HG03095 (cell line): ENCODE data around the gene CLK2.
A peak's percentile ranks its signal among the peaks of the same experiment; 100 is the strongest.

Experiments used
- ATAC-seq: cut with Tn5 transposase; IDR thresholded peaks from one replicate; pipeline ENCODE4 v1.9.1; 2021; ENCODE audit warnings: moderate library complexity; ENCODE audit not compliant: unreplicated experiment

CLK2 gene

DNA sequence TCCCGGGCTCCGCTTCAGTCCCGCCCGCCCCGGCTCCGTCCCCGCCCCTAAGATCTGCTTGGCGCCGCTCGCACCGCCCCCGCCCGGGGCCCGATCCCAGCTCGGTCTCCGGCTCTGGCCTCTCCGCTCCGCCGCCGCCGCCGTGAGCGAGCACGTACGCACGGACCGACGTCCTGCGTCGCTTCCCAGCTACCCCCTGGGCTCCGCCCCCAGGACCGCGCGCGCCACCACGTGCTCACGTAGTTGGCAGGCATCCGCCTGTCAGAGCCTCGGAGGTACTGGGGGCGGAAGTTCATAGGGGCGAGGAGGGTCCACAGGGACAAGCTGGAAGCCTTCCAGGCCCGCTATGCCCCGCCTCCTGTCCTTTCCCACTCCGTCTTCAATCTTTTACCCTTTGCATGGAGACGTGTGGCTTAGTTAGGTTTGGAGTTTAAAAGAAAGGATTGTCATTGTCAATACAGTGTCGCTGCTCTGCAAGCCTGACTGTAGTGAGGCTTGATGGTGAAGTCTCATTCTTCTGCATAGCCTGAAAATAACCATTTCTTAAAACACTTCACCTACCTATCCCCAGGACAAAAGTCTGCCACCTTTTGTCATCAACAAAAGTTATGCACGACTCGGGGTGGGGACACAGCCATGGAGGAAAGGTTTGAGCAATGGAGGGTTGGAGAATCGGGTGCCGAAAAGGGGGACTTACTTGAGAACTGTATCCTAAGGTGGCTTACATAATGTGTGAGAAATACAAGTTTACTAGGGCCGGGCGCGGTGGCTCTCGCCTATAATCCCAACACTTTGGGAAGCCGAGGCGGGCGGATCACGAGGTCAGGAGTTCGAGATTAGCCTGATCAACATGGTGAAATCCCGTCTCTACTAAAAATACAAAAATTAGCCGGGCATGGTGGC, at the start of gene CLK2:
TSS of gene CLK2 (minus strand) at position 162 of the 903 bp plus-strand sequence. CDS start 2,527 bp downstream, outside the sequence.
- ATAC-seq, result peak; percentile 74

DNA sequence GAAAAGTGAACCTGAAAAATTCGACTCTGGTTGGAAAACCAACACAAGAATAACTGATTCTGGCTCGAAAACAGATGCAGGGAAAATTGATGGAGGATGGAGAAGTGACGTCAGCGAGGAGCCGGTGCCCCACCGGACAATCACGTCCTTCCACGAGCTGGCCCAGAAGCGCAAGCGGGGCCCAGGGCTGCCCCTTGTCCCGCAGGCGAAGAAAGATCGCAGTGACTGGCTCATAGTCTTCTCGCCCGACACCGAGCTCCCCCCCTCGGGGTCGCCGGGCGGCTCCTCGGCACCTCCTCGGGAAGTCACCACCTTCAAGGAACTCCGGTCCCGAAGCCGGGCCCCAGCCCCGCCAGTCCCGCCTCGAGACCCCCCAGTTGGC, 49.3 kb upstream of the CLK2 start:
- peak; percentile 1 for ATAC-seq

DNA sequence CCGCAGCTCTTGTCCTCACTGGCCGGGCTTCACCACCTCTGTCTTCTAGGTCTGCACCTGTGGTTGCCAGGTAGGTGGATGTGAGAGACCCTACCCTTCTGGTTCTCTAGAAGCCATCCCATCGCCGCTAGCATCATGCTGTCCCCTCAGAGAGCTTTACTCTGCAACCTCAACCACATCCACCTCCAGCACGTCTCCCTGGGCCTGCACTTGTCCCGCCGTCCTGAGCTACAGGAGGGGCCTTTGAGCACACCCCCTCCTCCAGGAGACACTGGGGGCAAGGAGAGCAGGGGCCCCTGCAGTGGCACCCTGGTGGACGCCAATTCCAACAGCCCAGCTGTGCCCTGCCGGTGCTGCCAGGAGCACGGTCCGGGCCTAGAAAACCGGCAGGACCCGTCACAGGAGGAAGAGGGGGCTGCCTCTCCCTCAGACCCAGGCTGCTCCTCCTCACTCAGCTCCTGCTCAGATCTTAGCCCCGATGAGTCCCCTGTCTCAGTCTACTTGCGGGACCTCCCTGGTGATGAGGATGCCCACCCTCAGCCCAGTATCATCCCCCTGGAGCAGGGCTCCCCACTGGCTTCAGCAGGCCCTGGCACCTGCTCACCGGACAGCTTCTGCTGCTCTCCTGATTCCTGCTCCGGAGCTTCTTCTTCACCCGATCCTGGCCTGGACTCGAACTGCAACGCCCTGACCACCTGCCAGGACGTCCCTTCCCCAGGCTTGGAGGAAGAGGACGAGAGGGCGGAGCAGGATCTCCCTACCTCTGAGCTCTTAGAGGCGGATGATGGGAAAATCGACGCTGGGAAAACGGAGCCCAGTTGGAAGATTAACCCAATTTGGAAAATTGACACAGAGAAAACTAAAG, 48.6 kb upstream of the CLK2 start:
- ATAC-seq, result no peak

DNA sequence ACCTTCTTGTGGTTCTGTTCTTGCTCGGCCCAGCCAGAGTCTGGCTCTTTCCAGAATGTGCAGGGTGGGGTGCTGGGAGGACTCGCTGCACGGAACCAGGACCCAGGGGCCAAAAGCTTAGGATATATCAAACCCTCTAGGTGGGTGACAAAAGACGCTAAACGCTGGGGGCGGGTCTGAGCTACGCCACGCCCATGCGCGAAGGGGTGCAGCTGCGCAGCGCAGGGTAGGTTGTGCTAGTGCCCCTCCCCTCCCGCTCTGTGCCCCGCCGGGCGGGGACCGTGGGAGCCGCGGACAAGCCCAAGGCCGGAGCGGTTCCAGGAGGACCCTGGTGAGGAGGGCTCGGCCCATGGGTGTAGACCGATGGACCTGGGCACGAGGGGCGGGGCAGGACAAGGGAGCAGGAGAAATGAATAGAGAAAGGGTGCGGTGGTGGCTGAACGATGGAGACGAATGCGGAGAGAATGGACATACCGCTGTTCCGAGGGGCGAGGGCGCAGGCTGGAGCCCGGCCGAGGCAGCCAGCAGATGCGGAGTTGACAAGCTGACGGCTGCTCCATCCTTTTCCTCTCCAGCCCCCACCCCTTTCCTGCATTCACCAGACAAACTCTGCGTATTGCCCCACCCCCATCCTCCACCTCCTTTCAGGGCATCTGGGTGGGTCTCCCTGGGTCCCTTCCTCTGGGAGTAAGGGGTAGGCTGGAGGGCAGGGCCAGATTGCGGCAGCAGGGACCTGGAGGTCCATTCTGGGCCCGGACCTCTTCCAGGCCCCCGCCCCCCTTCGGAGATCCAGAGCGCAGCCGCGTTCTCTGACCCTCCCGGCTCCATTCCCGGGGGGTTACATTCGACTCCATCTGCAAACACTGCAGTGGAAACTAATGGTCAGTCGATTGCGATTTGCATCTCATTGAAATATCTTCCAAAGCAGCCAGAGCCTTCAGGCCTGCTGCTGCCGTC, 47.6 kb upstream of the CLK2 start, which contains the start of gene RUSC1:
TSS of gene RUSC1 (plus strand) at position 234 of the 957 bp plus-strand sequence. CDS start 880 bp downstream, outside the sequence.
- ATAC-seq, result no peak

DNA sequence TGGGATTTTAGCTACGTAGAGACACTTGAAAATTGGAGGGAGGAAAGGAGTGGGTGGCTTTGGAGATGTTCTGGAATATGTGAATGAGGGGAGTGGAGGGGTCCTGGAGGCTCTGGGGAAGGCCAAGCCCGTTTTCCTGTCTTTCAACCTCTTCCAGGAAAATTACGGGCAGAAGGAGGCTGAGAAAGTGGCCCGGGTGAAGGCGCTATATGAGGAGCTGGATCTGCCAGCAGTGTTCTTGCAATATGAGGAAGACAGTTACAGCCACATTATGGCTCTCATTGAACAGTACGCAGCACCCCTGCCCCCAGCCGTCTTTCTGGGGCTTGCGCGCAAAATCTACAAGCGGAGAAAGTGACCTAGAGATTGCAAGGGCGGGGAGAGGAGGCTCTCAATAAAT, 46.9 kb upstream of the CLK2 start:
- no peak for ATAC-seq

- ATAC-seq, result no peak
Observed at GRCh38 chr1:155319536-155319935, 46.2 kb upstream of the CLK2 start.

DNA sequence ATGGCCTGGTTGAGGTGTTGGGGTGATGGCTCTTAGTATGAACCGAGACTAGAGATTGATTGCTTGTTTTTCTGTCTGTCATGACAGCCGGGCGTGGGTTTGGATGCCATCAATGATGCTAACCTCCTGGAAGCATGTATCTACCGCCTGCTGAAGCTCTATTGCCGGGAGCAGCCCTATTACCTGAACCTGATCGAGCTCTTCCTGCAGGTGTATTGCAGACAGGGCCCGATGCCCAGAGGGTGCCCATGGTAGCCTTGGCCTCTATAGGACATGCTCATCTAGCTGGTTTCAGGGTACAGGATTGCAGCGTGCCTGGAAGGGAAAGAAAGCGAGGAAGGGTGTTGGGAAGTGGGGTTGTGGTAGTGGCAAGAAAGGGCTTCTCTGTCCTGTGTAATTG, 44.8 kb upstream of the CLK2 start:
- ATAC-seq, result no peak

- no peak for ATAC-seq
Observed at GRCh38 chr1:155316922-155317321, 43.6 kb upstream of the CLK2 start.

- no peak for ATAC-seq
Observed at GRCh38 chr1:155313261-155313660, 40.0 kb upstream of the CLK2 start.

DNA sequence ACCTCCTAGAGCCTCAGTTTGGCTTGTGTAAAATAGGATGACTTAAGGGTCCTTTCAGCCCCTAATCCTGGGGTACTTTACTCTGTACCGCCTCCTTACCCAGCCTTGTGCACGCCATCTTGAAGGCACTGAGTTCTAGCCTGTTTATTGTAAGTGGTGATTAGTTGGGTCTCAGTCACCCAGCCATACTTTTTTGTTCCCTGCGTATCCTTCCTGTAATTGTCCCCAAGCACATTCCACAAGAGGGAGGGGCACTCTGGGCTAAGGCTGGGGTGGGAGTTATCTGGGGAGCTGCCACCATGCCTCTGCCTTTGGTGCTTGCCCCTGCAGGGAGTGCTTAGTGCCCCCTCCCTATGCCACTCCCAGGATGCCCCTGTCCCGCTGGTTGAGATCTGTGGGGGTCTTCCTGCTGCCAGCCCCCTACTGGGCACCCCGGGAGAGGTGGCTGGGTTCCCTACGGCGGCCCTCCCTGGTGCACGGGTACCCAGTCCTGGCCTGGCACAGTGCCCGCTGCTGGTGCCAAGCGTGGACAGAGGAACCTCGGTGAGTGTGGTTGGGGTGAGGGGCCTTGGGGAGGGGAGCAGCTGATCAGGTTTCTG, 36.2 kb upstream of the CLK2 start:
- ATAC-seq, result no peak

DNA sequence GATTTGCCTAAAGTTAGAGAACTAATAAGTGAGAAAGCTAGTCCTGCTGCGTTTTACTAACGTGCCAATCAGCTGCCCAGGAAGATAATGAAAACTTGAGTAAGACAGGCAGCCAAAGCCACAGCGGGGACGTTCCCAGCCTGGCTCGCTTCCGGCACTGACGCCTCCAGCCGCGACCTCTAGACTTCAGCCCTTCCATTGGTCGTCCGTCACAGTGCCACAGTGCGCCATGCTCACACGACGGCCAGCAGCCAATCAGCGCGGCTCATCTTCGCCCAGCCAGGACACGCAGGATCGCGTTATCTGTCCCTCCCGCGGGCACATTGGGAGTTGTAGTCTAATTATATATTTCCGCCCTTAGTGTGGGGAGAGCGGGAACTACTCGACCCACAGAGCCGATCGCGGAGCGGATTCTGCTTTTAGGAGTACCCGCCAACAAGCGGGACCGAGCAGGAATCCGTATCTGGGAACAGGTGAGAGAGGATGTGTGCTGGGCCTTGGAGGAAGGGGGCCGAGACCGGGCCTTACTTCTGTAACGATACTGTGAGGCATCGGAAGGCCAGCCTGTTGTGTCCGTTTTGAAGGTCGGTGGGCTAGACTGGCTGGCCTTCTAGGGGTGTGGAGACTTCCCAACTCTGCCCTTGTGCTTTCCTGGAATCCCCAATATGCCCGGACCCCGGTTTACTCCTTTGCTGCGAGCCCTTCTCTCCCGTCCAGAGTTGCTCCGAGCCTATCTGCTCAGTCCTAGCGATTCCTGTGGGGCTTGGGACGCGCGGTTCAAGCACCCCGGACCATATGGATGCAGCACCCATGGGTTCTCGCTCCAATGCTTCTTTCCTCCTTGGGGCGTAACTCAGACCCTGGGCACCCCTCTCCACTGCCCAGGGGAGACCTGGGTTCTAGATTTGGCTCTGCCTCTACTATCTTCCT, 35.5 kb upstream of the CLK2 start, which contains the start of gene FDPS:
TSS of gene FDPS (plus strand) at position 374 of the 930 bp plus-strand sequence. CDS start 924 bp downstream, outside the sequence.
- peak; percentile 89 for ATAC-seq

DNA sequence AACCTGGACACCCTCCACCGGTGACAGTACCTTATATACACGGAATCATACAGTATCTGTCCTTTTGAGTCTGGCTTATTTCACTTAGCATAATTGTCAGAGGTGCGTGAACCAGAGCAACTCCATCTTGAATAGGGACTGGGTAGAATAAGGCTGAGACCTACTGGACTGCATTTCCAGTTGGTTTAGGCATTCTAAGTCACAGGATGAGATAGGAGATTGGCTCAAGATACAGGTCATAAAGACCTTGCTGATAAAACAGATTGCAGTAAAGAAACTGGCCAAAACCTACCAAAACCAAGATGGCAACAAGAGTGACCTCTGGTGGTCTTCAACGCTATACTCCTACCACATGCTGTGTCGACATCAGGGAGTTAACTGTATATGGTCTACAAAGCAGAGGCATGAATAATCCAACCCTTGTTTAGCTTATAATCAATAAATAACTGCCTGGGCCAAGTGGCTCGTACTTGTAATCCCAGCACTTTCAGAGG, 34.0 kb upstream of the CLK2 start:
- no peak for ATAC-seq

DNA sequence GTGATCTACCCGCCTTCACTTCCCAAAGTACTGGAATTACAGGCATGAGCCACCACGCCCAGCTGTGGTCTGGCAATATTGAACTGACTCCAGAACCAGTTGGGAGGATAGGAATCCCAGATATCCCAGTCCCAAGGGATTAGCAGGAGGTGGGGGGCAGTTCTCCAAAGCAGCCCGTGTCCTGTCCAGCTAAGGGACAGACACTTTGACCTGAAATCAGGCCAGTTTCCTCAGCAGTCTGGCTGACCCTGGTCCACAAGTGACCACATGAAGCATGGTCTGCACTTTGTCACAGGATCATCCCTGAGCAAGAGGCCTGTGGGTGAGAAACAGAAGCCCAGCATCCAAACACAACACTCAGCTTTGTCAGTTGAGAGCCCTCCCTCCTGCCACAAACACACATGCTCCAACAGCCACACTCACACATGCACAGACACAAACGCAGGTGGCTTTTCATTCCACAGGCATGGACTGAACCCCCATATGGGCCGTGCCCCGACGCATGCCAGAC, 32.6 kb upstream of the CLK2 start:
- ATAC-seq, result no peak

- no peak for ATAC-seq
Observed at GRCh38 chr1:155304558-155305063, 31.3 kb upstream of the CLK2 start.

DNA sequence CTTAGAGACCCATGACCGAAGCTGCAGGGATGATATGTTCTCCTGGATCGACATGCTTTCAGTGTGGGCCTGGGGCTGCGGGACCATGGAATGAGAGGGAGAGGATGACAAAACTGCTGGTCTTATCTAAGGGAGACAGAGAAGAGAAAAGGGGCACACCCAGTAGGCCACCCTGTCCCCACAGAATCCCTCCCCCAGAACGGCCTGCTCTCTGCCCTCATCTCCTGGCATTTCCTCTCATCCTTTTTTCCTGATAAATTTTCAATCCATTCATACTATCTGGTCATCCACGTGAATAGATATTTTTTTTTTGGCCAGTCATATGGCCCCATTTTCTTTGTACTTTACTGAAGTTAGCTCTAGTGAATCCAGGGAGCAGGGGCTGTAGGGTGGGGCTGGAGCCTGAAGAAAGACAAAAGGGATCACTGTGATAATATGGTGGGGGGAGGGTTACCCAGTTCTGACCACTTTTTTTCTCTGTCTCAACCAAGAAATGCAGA, 28.1 kb upstream of the CLK2 start, which contains the start of gene PKLR:
TSS of gene PKLR (minus strand) at position 97 of the 500 bp plus-strand sequence. CDS start at position 54, 43 bp downstream.
- no peak for ATAC-seq

GRCh38 chr1:155300553-155301329, 27.4 kb upstream of the CLK2 start:
- no peak for ATAC-seq

- ATAC-seq, result no peak
Observed at GRCh38 chr1:155300024-155300423, 26.7 kb upstream of the CLK2 start.
